Astrocyte of the spinal cord (primary cell): ENCODE data around the gene MORC1.

Experiments
- DNase-seq: peaks from one replicate; pipeline ENCODE4 v3.0.0; 2011; ENCODE audit warnings: low read depth, low spot score
- H3K4me3 ChIP-seq: 2 replicates; pipeline ENCODE4 v1.5.1; 2011; ENCODE audit warnings: low read depth, mild to moderate bottlenecking, low read length, moderate library complexity
- CTCF ChIP-seq: IDR thresholded peaks from 2 replicates; pipeline ENCODE4 v1.5.1; 2012; ENCODE audit warnings: low read depth, mild to moderate bottlenecking, low read length, inconsistent platforms
- in situ Hi-C: cut with HindIII; loops from 2 replicates; pipeline ENCODE4 v1.10.0; 2017; ENCODE audit warnings: low sequenced_read_pairs

Gene MORC1, protein sequence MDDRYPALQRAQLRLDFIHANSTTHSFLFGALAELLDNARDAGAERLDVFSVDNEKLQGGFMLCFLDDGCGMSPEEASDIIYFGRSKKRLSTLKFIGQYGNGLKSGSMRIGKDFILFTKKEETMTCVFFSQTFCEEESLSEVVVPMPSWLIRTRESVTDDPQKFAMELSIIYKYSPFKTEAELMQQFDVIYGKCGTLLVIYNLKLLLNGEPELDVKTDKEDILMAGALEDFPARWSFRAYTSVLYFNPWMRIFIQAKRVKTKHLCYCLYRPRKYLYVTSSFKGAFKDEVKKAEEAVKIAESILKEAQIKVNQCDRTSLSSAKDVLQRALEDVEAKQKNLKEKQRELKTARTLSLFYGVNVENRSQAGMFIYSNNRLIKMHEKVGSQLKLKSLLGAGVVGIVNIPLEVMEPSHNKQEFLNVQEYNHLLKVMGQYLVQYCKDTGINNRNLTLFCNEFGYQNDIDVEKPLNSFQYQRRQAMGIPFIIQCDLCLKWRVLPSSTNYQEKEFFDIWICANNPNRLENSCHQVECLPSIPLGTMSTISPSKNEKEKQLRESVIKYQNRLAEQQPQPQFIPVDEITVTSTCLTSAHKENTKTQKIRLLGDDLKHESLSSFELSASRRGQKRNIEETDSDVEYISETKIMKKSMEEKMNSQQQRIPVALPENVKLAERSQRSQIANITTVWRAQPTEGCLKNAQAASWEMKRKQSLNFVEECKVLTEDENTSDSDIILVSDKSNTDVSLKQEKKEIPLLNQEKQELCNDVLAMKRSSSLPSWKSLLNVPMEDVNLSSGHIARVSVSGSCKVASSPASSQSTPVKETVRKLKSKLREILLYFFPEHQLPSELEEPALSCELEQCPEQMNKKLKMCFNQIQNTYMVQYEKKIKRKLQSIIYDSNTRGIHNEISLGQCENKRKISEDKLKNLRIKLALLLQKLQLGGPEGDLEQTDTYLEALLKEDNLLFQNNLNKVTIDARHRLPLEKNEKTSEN

DNA sequence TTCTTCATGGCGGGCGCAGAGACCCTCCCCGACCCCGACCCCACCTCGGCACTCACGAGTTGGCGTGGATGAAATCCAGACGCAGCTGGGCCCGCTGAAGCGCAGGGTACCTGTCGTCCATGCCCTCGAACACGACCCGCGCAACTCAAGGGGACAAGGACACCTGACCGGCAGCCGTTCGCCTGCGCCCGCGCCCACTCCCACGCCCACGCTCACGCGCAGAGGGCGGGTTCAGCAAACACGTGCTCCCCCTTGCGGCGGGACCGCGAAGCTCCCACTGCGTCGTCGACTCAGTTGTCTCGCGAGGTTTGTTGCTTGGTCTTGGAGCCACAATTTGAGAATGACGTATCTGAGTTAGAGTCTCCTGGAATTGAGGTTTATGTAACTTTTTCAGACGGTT lies at the start of gene MORC1:
TSS of gene MORC1 (minus strand) at position 196 of the 400 bp plus-strand sequence. CDS start at position 121, 75 bp downstream.
- in situ Hi-C loops: no loop called here
- TF ChIP-seq CTCF: no peak
- no peak within 1 kb of the TSS for H3K4me3 ChIP-seq
- DNase-seq: no peak

DNA sequence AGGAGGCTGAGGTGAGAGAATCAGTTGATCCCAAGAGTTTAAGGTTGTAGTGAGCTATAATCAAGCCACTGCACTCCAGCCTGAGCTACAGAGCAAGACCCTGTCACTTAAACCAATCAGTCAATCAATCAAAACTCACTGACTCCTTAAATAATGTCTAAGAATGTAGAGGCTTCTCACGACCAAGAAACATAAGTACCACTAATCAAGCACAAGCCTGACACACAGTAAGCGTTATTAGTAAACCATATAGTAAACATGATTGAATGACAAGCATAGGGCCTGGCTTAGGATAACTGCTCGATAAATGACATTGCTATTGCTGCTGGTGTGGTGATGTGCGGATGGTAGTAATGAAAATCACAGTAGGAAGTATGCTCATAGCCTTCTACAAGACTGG lies 48.0 kb upstream of the MORC1 start:
- TF ChIP-seq CTCF: no peak
- no peak for DNase-seq
- in situ Hi-C loops: no loop called here
- no peak overlapping the region for H3K4me3 ChIP-seq

DNA sequence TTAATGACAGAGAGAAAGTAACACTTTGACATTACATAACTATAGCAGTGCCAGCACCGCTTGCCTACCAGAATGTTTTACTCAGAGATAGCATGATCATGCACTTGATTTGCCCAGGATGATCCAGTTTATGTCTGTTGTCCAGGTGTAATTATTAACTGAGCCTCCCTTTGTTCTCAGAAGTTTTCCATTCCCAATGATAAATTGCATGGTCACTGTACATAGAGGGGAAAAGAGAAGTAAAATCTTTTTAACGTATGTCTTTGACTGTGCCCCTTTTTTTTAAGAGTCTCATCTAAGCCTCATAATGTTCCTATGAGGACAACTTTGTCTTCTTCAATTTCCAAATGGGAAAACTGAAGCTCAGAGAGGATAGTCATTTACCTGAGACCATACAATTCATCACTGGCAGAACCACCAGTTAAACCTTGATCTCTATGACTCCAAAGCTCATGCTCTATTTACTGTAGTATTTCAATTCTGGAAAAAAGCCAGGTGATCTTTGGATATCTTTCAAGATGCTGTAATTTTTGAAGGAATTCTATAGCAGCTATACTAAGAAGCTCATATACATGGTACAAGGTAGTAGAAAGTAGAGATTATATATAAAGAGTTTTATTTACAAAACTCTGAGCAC lies 43.7 kb upstream of the MORC1 start:
- no peak for DNase-seq
- in situ Hi-C loops: no loop called here
- TF ChIP-seq CTCF: no peak
- no peak overlapping the region for H3K4me3 ChIP-seq

GRCh38 chr3:109155828-109156227 lies 37.9 kb upstream of the MORC1 start:
- no peak for DNase-seq
- TF ChIP-seq CTCF: no peak
- in situ Hi-C loops: no loop called here
- H3K4me3 ChIP-seq: no peak overlapping the region

- peak; percentile 7 for DNase-seq
- H3K4me3 ChIP-seq: no peak overlapping the region
- in situ Hi-C loops: no loop called here
- no peak for TF ChIP-seq CTCF
Observed at GRCh38 chr3:109154979-109155378, 37.0 kb upstream of the MORC1 start.

GRCh38 chr3:109152320-109152719 lies 34.4 kb upstream of the MORC1 start:
- in situ Hi-C loops: no loop called here
- TF ChIP-seq CTCF: no peak
- no peak overlapping the region for H3K4me3 ChIP-seq
- no peak for DNase-seq
